Neural cell (in vitro differentiated cells): Measurements from ENCODE around the gene SHD.

Experiments used
- CTCF ChIP-seq: fragments of 450-650 bp; IDR thresholded peaks from 2 replicates; pipeline ENCODE4 v1.5.1; 2014; ENCODE audit warnings: antibody characterized with exemption, mild to moderate bottlenecking, moderate library complexity; ENCODE audit not compliant: poor library complexity, severe bottlenecking
- EP300 ChIP-seq: fragments of 450-650 bp; conservative IDR thresholded peaks from 2 replicates; pipeline ENCODE4 v1.6.1; 2014; ENCODE audit warnings: antibody characterized with exemption, mild to moderate bottlenecking, moderate library complexity; ENCODE audit not compliant: poor library complexity, severe bottlenecking
- EZH2 ChIP-seq: fragments of 200-600, 300-800 bp; shearing (Covaris generic), sonication (generic); IDR thresholded peaks from 2 replicates; pipeline ENCODE4 v1.6.1; 2014; ENCODE audit warnings: antibody characterized with exemption, low read length, borderline replicate concordance, mild to moderate bottlenecking; ENCODE audit not compliant: insufficient read depth, poor library complexity, severe bottlenecking
- POLR2AphosphoS5 ChIP-seq: IDR thresholded peaks from 2 replicates; pipeline ENCODE4 v1.6.1; 2012
- RAD21 ChIP-seq: fragments of 450-650 bp; conservative IDR thresholded peaks from 2 replicates; pipeline ENCODE4 v1.6.1; 2014; ENCODE audit warnings: antibody characterized with exemption, mild to moderate bottlenecking, moderate library complexity
- REST ChIP-seq: IDR thresholded peaks from 2 replicates; pipeline ENCODE4 v1.6.1; 2012; ENCODE audit warnings: borderline replicate concordance
- SMC3 ChIP-seq: fragments of 450-650 bp; conservative IDR thresholded peaks from 2 replicates; pipeline ENCODE4 v1.6.1; 2014; ENCODE audit warnings: antibody characterized with exemption, mild to moderate bottlenecking, moderate library complexity; ENCODE audit not compliant: poor library complexity

GRCh38 chr19:4278419-4279266, at the start of gene SHD:
- TF ChIP-seq CTCF: no peak
- no peak for TF ChIP-seq POLR2AphosphoS5
- no peak for TF ChIP-seq EZH2
- TF ChIP-seq RAD21: no peak
- TF ChIP-seq REST: no peak
- no peak for TF ChIP-seq SMC3
- TF ChIP-seq EP300: no peak
